ENCODE measurements around the gene NR3C1.
A peak's percentile ranks its signal among the peaks of the same experiment; 100 is the strongest.

The NR3C1 gene

GRCh38 chr5:143404416-143405062 lies 1.1 kb upstream of the NR3C1 start:
- Histone ChIP-seq H3K9me3 (ENCODE audit: control insufficient read depth in 2 of 2, low read length in 2 of 2) (no peaks in the 10 kb centered on the region), H3K4me3 (ENCODE audit: low read length in 2 of 2) (peak overlapping the region; percentile 74 to 87), H3K4me1 (ENCODE audit: control insufficient read depth, insufficient read depth, low read length) (peaks cover 9% of the 10 kb centered on the region), H3K36me3 (ENCODE audit: control insufficient read depth in 2 of 2, insufficient read depth in 2 of 2, low read length in 2 of 2) (peaks cover 4 to 11% of the 10 kb centered on the region in 2 donors), H3K27me3 (ENCODE audit: control insufficient read depth in 1 of 2, insufficient read depth in 2 of 2, low read length in 2 of 2) (no peaks in the 10 kb centered on the region), H3K27ac (ENCODE audit: low read length) (peak overlapping the region; percentile 98), H3K9ac (ENCODE audit: low read length in 2 of 2) (peak overlapping the region; percentile 83 to 91)

- H3K27ac ChIP-seq (ENCODE audit: low read length) = peak overlapping the region; percentile 91
- peaks cover 9% of the 10 kb centered on the region for H3K4me1 ChIP-seq (ENCODE audit: control insufficient read depth, insufficient read depth, low read length)
- no peaks in the 10 kb centered on the region for H3K27me3 ChIP-seq (ENCODE audit: control insufficient read depth in 1 of 2, insufficient read depth in 2 of 2, low read length in 2 of 2)
- H3K9ac ChIP-seq (ENCODE audit: low read length in 2 of 2) = peak overlapping the region; percentile 37 to 82
- H3K4me3 ChIP-seq (ENCODE audit: low read length in 2 of 2) = peak overlapping the region; percentile 87 to 89
- peaks cover 4 to 13% of the 10 kb centered on the region in 2 donors for H3K36me3 ChIP-seq (ENCODE audit: control insufficient read depth in 2 of 2, insufficient read depth in 2 of 2, low read length in 2 of 2)
- no peaks in the 10 kb centered on the region for H3K9me3 ChIP-seq (ENCODE audit: control insufficient read depth in 2 of 2, low read length in 2 of 2)
Measured at GRCh38 chr5:143403334-143403592, 223 bp downstream of the NR3C1 start.

- Histone ChIP-seq H3K4me1 (ENCODE audit: control insufficient read depth, insufficient read depth, low read length) (peaks cover 9% of the 10 kb centered on the region), H3K36me3 (ENCODE audit: control insufficient read depth in 2 of 2, insufficient read depth in 2 of 2, low read length in 2 of 2) (peaks cover 4 to 13% of the 10 kb centered on the region in 2 donors), H3K27ac (ENCODE audit: low read length) (peak overlapping the region; percentile 91), H3K9ac (ENCODE audit: low read length in 2 of 2) (peak overlapping the region; percentile 37 to 82), H3K4me3 (ENCODE audit: low read length in 2 of 2) (peak overlapping the region; percentile 87 to 89), H3K9me3 (ENCODE audit: control insufficient read depth in 2 of 2, low read length in 2 of 2) (no peaks in the 10 kb centered on the region), H3K27me3 (ENCODE audit: control insufficient read depth in 1 of 2, insufficient read depth in 2 of 2, low read length in 2 of 2) (no peaks in the 10 kb centered on the region)
Measured at GRCh38 chr5:143402553-143403333, 743 bp downstream of the NR3C1 start.

- H3K4me1 ChIP-seq (ENCODE audit: control insufficient read depth, insufficient read depth, low read length) = peaks cover 9% of the 10 kb centered on the region
- peak overlapping the region; percentile 91 for H3K27ac ChIP-seq (ENCODE audit: low read length)
- H3K36me3 ChIP-seq (ENCODE audit: control insufficient read depth in 2 of 2, insufficient read depth in 2 of 2, low read length in 2 of 2) = peaks cover 4 to 13% of the 10 kb centered on the region in 2 donors
- peak overlapping the region; percentile 87 to 89 for H3K4me3 ChIP-seq (ENCODE audit: low read length in 2 of 2)
- H3K9ac ChIP-seq (ENCODE audit: low read length in 2 of 2) = peak overlapping the region; percentile 37 to 82
- no peaks in the 10 kb centered on the region for H3K27me3 ChIP-seq (ENCODE audit: control insufficient read depth in 1 of 2, insufficient read depth in 2 of 2, low read length in 2 of 2)
- H3K9me3 ChIP-seq (ENCODE audit: control insufficient read depth in 2 of 2, low read length in 2 of 2) = no peaks in the 10 kb centered on the region
Measured at GRCh38 chr5:143402017-143402552, 1.4 kb downstream of the NR3C1 start.

- H3K27ac ChIP-seq (ENCODE audit: low read length) = no peak overlapping the region
- peaks cover 9% of the 10 kb centered on the region for H3K4me1 ChIP-seq (ENCODE audit: control insufficient read depth, insufficient read depth, low read length)
- no peaks in the 10 kb centered on the region for H3K27me3 ChIP-seq (ENCODE audit: control insufficient read depth in 1 of 2, insufficient read depth in 2 of 2, low read length in 2 of 2)
- H3K9me3 ChIP-seq (ENCODE audit: control insufficient read depth in 2 of 2, low read length in 2 of 2) = no peaks in the 10 kb centered on the region
- H3K4me3 ChIP-seq (ENCODE audit: low read length in 2 of 2) = peak overlapping the region; percentile 87 to 89
- peaks cover 4 to 13% of the 10 kb centered on the region in 2 donors for H3K36me3 ChIP-seq (ENCODE audit: control insufficient read depth in 2 of 2, insufficient read depth in 2 of 2, low read length in 2 of 2)
- H3K9ac ChIP-seq (ENCODE audit: low read length in 2 of 2) = peak overlapping the region; percentile 37 to 82
Measured at GRCh38 chr5:143401227-143402016, 2.1 kb downstream of the NR3C1 start.

- no peaks in the 10 kb centered on the region for H3K27me3 ChIP-seq (ENCODE audit: control insufficient read depth in 1 of 2, insufficient read depth in 2 of 2, low read length in 2 of 2)
- H3K4me1 ChIP-seq (ENCODE audit: control insufficient read depth, insufficient read depth, low read length) = peaks cover 9% of the 10 kb centered on the region
- no peaks in the 10 kb centered on the region for H3K9me3 ChIP-seq (ENCODE audit: control insufficient read depth in 2 of 2, low read length in 2 of 2)
- H3K36me3 ChIP-seq (ENCODE audit: control insufficient read depth in 2 of 2, insufficient read depth in 2 of 2, low read length in 2 of 2) = peaks cover 4 to 13% of the 10 kb centered on the region in 2 donors
- peak overlapping the region; percentile 30 to 82 for H3K9ac ChIP-seq (ENCODE audit: low read length in 2 of 2)
- peak overlapping the region; percentile 87 to 89 for H3K4me3 ChIP-seq (ENCODE audit: low read length in 2 of 2)
- H3K27ac ChIP-seq (ENCODE audit: low read length) = no peak overlapping the region
Measured at GRCh38 chr5:143400541-143401226, 2.8 kb downstream of the NR3C1 start.

GRCh38 chr5:143399616-143400540 lies 3.6 kb downstream of the NR3C1 start:
- Histone ChIP-seq H3K27ac (ENCODE audit: low read length) (no peak overlapping the region), H3K4me1 (ENCODE audit: control insufficient read depth, insufficient read depth, low read length) (peaks cover 11% of the 10 kb centered on the region), H3K27me3 (ENCODE audit: control insufficient read depth in 1 of 2, insufficient read depth in 2 of 2, low read length in 2 of 2) (no peaks in the 10 kb centered on the region), H3K36me3 (ENCODE audit: control insufficient read depth in 2 of 2, insufficient read depth in 2 of 2, low read length in 2 of 2) (peaks cover 4 to 13% of the 10 kb centered on the region in 2 donors), H3K9me3 (ENCODE audit: control insufficient read depth in 2 of 2, low read length in 2 of 2) (no peaks in the 10 kb centered on the region), H3K9ac (ENCODE audit: low read length in 2 of 2) (peak overlapping the region; percentile 37 to 82), H3K4me3 (ENCODE audit: low read length in 2 of 2) (peak overlapping the region; percentile 87 to 89)

GRCh38 chr5:143398451-143399237 lies 4.8 kb downstream of the NR3C1 start:
- Histone ChIP-seq H3K27me3 (ENCODE audit: control insufficient read depth in 1 of 2, insufficient read depth in 2 of 2, low read length in 2 of 2) (no peaks in the 10 kb centered on the region), H3K27ac (ENCODE audit: low read length) (no peak overlapping the region), H3K9me3 (ENCODE audit: control insufficient read depth in 2 of 2, low read length in 2 of 2) (no peaks in the 10 kb centered on the region), H3K9ac (ENCODE audit: low read length in 2 of 2) (peak overlapping the region in 1 of 2 donors; percentile 33), H3K4me1 (ENCODE audit: control insufficient read depth, insufficient read depth, low read length) (peaks cover 11% of the 10 kb centered on the region), H3K36me3 (ENCODE audit: control insufficient read depth in 2 of 2, insufficient read depth in 2 of 2, low read length in 2 of 2) (peaks cover 4 to 13% of the 10 kb centered on the region in 2 donors), H3K4me3 (ENCODE audit: low read length in 2 of 2) (peak overlapping the region; percentile 87 to 89)

GRCh38 chr5:143398053-143398355 lies 5.5 kb downstream of the NR3C1 start:
- peak overlapping the region; percentile 87 to 89 for H3K4me3 ChIP-seq (ENCODE audit: low read length in 2 of 2)
- H3K9ac ChIP-seq (ENCODE audit: low read length in 2 of 2) = no peak overlapping the region
- peaks cover 4 to 13% of the 10 kb centered on the region in 2 donors for H3K36me3 ChIP-seq (ENCODE audit: control insufficient read depth in 2 of 2, insufficient read depth in 2 of 2, low read length in 2 of 2)
- no peaks in the 10 kb centered on the region for H3K9me3 ChIP-seq (ENCODE audit: control insufficient read depth in 2 of 2, low read length in 2 of 2)
- H3K27ac ChIP-seq (ENCODE audit: low read length) = no peak overlapping the region
- no peaks in the 10 kb centered on the region for H3K27me3 ChIP-seq (ENCODE audit: control insufficient read depth in 1 of 2, insufficient read depth in 2 of 2, low read length in 2 of 2)
- H3K4me1 ChIP-seq (ENCODE audit: control insufficient read depth, insufficient read depth, low read length) = peaks cover 11% of the 10 kb centered on the region
